GM19324 (cell line): Measurements from ENCODE around the gene HNRNPUL1.
A peak's percentile ranks its signal among the peaks of the same experiment; 100 is the strongest.
"Not testable (repeated sequence)": the region's sequence is repeated elsewhere in the genome, so short reads cannot be mapped to it uniquely, and the experiment has no call there.

Experiments used
- ATAC-seq: cut with Tn5 transposase; IDR thresholded peaks from one replicate; pipeline ENCODE4 v1.9.1; 2021; ENCODE audit warnings: mild to moderate bottlenecking, moderate library complexity; ENCODE audit not compliant: unreplicated experiment, low FRiP score

HNRNPUL1 gene

DNA sequence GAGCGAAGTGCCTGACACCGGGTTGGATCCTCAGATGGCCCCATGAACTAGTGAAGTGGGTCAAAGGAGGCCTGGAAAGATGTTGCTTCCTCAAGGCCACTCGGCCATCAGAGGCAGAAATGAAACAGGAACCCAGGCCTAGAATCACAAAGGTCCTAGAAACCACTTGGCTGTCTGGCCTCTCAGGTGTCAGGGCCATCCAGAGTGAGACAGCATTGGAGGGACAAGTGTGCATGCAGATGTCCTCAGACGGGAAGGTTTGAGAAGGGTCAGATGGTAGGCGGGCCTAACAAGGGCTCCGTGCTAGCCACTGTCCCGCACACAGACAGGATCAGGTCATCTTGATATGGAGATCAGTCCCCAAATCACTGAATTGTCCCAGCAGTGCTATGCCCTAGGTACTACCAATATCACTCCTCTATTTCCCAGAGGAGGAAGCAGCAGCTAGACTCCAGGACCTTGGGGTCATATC lies 60.1 kb downstream of the HNRNPUL1 start:
- ATAC-seq = no peak

DNA sequence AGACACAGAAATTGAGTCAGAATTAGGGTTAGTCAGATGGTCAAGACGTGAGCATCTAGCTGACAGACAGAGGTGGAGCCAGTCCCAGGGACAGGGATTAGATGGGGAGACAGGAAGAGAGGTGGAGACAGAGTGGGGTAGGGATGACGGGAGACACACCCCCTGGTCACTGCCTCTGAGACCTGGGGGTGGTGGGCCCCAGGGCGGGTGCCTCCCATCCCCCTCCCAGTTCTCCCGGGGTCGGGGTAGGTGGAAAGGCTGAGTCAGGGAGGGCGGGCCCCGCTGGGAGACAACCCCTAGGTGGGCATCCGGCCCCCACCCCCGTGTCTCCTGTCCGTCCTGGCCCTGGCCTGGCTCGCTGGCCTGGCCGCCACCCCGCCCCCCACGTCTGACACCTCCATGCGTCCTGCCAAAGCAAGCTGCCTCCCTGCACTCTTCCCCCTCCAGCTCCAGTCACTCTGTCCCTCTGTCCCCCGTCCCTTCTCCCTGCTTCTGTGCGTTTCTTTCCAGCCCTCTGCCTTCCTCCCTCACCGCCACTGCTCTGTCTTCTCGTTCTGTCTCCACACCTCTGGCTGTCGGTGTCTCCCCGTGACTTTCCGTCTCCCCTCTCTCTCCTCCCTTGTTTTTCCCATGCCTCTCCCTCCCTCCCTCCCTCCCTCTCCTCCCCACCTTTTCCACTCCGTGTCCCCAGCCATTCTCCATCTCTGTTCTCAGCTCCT lies 60.9 kb downstream of the HNRNPUL1 start:
- ATAC-seq = no peak

DNA sequence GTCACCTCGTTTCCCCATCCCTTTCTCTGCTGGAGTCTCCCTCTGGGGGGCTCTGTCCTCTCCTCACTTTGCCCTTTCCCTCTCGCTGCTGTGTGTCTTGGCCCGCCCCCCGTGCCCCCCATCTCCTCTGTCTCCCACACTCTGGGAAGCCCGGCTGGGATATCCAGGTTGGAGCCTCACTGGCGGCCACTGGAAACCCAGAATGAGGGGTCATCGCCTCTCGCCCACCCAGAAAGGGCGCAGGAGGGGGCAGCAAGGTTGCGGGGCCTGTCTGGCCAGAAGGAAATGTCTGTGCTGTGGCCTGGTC lies 61.4 kb downstream of the HNRNPUL1 start:
- ATAC-seq = no peak

DNA sequence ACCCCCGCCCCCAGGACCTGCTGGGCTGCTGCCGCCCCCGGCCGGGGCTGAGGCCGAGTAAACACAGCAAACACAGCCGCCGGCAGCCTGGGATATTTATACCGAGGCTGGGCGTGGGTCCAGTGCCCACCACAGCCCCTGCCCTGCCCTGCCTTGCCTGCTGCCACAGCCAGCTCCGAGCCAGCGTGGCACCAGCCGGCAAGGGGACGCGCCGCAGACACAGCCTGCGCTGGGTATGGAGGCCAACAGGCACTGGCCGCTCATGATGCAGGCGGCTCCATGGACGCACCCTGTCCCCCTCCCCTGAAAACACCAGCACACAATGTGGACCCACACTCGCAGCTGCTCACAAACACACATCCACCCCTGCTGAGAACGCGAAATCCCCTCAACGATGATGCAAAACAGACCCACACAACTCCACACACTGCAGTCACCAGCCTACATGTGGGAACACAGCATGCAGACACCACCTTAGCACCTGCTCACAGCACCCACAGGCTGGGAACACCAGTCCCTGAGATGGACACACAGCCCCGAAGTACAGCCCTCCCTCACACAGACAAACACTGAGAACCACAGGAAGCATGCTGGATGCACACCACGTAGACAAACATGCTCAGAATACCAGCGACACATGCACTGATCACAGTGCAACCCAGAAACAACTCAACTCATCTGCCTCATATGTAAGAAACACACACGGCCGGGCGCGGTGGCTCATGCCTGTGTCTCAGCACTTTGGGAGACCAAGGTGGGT lies 62.0 kb downstream of the HNRNPUL1 start:
- ATAC-seq = no peak

DNA sequence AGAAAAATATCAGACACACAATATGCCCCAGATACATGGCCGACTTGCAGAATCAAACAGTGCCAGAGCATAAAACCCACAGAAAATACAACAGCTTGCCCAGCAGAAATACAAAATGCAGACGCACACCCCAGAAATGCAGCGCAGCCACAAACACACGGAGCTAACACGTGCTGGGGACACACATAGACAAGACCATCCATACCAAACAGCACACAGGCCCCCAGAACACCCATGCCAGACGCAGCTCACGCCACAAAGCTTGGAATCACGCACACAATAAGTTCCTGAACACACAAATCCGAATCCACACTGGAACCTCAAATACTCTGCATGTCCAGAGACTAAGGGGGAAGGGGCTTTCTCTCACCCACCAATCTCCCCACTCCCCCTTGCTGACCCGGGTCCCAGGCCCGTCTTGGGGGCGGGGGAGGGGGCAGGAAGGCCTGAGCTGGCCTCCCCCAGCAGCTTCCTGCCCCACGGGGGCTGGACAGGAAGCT lies 63.0 kb downstream of the HNRNPUL1 start:
- ATAC-seq = no peak

DNA sequence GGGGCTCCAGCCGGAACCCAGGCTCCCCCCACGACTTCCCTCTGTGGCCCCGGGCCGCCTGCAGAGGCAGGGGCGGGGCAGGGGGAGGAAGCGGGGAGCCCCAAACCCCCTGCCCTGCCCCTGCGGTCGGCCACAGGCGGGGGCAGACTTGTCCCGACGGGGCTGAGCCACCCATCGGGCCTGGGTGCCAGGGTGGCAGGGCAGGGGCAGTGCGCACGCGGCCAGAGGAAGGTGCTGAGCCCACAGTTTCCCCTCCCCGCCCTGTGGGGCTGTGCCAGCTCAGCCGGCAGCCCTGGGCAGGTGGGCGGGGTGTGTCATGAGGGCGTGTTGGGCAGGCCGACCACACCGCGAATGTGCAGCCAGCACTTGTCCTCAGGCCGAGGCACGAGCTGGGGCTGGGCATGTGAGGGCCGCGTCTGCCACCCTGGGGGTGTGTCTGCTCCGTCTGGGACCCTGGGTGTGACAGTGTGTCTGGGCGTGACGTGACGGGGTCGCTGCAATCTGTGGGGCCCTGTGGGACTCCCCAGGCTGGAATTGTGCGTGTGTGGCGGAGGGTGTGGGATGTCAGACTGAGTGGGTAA lies 63.5 kb downstream of the HNRNPUL1 start:
- ATAC-seq = peak; percentile 72

DNA sequence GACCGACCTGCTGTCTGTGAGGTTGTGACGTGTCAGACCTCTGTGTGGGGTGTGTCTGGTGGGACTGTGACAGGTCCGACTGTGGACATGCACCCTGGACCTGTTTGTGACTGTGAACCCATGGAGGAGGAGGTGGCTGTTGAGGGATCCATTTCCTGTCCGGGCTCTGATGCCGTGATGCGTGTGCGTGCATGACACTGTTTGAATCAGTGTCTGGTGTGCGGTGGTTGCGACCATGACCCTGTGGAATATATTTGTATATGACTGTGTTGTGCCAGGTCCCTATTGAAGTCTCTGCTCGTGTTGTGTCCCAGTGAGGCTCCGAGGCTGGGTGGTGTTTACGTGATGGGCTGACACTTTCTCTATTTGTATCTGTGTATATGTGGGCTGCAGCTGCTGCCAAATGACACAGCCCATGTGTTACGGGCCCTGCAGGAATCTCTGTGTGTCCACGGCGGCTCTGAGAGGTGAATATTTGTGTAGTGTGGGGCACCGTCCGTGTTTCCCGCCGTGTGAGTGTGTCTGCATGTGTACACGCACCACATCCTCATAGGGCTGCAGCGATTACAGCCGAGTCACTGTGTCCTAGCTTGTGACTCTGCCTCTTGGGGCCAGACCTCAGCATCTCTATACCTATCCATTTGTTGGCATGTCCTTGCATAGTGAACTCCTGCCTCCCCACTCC lies 64.1 kb downstream of the HNRNPUL1 start:
- ATAC-seq = no peak

DNA sequence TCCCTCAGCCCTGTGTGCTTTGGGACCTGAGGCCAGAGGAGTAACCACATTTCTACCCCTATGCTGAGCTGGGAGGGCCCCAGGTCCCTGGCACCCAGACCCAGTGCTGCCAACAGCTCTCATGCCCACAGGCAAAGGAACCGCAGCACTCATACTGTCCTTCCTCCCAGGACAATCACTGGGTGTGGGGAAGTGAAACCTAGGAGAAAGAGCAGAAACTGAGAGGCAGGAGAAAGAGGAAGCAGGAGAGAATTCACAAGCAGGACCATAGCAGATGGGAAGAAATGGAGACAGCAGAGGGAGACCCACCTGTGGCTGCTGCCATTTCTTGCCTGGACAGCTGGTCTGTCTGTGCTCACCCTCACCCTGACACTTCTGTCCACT lies 64.7 kb downstream of the HNRNPUL1 start:
- no peak for ATAC-seq

DNA sequence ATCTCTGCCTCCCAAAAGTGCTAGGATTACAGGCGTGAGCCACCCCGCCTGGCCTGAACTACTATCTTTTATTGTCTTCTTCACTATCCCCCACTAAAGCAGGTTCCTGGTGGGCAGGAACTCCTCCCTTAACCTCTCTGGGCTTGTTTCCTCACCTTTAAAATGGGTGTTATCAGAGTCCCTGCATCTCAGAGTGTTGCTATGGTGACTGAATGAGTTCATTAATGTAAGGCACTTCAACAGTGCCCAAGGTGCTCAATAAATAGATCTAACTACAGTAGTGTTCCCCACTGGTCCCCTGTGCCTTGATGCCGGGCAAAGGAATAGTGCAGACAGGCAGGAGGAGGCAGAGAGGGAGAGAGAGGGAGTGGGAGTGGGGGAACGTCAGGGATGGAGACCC lies 66.3 kb downstream of the HNRNPUL1 start:
- ATAC-seq = no peak

DNA sequence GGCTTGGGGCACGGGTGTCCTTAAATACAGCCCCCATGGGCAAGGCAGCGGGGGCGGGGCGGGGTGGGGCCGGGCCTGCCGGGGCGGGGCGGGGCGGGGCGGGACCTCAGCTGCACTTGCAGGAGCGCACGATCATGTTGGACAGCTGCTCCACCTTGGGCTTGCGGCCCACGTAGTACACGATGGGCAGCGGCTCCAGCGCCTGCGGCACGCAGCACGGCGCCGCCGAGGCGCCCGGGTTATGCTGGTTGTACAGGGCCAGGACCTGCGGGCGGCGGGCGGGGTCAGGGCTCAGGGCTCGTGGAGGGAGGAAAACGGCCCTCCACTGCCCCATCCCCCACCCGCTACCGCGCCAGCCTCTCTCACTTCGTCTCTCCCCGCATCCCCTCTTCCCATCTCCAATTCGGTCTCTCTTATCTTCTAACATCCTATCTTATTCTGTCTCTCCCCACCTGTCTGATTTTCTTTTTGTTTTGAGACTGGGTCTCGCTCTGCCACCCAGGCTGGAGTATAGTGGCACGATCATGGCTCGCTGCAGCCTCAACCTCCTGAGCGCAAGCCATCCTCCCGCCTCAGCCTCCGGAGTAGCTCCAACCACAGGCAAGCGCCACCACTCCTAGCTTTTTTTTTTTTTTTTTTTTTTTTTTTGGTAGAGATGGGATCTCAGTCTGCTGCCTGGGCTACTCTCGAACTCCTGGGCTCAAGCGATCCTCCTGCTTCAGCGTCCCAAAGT lies 66.9 kb downstream of the HNRNPUL1 start:
- ATAC-seq = no peak

DNA sequence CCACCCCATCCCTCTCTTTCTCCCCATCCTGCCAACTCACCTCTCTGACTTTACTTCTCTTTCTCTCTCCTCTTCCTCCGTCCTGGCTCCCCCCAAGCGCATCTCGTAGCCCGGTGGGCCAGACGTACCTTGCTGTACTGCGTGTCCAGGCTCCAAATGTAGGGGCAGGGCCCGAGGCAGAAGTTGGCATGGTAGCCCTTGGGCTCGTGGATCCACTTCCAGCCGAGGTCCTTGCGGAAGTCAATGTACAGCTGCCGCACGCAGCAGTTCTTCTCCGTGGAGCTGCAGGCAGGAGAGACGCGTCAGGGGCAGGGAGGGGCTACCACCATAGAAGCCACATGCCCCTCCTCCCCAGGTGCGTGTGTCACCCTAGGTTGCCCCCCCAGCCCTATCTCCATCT lies 67.8 kb downstream of the HNRNPUL1 start:
- no peak for ATAC-seq

DNA sequence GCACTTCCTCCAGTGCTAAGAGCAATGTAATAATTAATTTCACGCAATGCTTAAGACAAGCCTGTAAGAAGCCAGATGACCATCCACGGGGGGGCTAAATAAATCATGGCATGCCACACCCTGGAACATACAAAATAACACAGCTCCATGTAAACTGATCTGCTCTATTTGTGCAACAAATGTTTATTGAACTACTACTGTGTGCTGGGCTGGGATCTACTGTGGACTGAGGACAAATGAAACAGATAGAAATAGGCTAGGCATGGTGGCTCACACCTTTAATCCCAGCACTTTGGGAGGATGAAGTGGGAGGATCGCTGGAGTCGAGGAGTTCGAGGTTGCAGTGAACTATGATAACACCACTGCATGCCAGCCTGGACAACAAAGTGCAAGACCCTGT lies 68.3 kb downstream of the HNRNPUL1 start:
- ATAC-seq = no peak

DNA sequence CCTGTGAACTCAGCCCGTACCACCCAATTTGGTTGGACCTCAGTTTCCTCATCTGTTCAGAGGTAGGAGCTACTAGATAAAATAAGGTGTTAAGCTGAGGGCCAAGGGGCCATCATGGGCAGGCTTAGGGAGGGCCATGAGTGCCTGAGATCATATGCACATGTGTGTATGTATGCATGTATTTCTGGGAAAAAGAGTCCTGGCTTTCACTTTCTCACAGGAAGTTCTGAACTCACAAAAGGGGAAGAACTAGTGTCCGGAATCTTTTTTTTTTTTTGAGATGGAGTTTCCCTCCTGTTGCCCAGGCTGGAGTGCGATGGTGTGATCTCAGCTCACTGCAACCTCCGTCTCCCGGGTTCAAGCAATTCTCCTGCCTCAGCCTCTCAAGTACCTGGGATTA lies 70.6 kb downstream of the HNRNPUL1 start:
- no peak for ATAC-seq

DNA sequence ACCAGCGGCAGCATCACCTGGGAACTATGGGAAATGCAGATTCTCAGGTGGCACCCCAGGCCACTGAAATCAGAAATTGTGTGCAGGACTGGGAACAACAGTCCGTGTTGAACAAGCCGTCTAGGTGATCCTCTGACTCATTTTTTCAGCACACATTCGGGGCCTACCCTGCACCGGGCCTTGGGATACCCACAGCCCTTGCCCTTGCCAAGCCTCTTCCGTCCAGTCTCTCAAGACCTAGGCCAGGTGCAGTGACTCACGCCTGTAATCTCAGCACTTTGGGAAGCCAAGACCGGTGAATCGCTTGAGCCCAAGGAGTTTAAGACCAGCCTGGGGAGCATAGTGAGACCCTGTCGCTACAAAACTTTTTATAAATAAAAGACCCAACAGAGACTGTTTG lies 71.3 kb downstream of the HNRNPUL1 start:
- no peak for ATAC-seq

DNA sequence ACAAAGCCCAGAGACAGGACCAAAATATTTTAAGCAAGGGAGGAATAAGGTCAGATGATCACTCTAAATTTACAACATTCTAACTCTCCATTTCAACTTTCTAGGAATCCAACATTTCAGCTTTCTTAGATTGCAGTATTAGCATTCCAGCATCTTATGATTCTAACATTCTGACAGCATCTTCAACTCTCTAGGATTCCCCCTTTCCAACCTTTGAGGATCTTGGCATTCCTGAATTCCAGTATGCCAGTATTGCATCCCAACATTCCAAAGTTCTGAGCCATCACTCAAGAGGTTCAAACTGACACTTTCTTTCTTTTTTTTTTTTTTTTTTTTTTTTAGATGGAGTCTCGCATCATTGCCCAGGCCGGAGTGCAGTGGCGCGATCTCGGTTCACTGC lies 75.8 kb downstream of the HNRNPUL1 start:
- ATAC-seq = no peak

DNA sequence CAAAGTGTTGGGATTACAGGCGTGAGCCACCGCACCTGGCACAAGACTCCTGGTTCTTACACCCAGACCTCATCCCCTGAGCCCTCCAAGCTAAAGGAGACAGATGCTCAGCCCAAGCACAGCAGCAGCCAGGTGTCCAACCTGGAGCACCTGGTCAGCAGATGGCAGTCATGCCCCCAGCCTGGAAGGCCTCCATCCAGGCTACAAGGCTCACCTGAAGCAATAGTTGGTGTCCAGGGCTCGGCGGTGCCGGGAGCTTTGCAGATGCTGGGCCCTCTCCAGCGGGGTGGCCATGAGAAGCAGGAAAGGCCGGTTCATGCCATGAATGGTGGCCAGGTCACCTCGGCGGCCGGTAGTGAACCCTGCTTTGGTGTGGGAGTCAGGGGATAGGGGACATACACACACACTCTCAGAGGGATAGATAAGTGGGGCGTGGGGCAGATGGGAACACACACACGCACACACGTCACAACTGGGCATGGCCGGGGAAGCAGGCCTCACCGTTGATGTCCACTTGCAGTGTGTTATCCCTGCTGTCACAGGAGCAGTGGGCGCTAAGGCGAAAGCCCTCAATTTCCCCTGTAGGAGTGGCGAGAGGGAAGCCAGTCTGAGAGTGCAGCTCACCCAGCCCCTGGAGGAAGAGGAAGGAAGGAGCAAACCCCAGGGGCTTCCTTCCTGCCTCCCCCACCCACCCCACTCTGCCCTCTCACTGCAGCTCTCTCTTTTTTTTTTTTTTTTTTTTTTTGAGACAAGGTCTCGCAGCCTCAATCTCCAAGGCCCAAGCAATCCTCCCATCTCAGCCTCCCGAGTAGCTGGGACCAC lies 77.7 kb downstream of the HNRNPUL1 start:
- no peak for ATAC-seq

DNA sequence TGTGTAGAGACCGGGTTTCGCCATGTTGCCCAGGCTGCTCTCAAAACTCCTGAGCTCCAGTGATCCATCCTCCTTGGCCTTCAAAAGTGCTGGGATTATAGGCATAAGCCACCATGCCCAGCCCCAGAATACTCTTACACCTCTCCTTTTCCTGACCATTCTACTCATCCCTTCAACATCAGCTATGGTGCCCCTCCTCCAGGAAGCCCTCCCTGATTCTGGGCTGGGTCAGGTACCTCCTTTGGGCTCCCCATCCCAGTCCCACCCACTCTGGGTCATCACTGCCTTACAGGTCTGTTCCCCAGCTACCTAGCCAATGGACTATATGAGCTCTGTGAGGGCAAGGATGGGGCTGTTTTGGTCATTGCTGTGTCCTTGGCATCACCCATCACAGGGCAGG lies 80.0 kb downstream of the HNRNPUL1 start:
- ATAC-seq = no peak

DNA sequence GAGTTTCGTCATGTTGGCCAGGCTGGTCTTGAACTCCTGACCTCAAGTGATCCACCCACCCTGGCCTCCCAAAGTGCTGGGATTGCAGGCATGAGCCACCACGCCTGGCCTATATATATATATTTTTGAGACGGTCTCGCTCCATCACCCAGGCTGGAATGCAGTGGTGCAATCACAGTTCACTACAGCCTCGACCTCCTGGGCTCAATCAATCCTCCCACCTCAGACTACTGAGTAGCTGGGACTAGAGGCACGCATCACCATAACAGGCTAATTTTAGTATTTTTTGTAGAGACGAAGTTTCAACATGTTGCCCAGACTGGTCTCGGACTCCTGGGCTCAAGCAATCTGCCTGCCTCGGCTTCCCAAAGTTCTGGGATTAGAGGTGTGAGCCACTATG lies 82.7 kb downstream of the HNRNPUL1 start:
- ATAC-seq = not testable (repeated sequence)

DNA sequence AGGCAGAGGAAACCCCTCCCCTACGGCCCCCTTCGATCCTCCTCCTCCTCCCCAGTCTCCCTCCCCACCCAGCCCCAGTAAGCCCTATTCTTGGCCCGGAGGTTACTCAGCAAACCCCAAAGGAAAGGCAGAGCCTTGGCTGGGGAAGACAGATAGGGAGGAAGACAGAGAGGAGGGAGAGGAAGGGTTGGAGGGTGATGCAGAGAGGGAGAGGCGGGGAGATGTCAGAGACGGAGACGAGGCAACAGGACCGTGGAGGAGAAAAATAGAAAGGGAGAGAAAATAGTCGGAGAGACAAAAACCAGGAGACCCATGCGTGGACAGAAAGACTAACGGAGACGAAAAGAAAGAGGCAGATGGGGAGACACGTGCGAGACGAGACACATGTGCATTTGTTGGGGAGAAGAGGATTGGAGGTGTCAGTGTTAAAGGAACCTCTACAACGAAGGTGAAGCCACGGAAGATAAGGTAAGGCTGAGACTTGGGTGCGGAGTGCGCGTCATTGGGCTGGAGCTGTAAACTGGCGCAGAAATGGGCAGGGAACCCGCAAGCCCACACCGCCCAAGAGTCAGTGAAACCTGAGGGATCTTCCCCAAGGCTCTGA lies 86.7 kb downstream of the HNRNPUL1 start:
- ATAC-seq = peak; percentile 3
